HG03064 (cell line): ENCODE measurements around the gene DISC1.
"Not testable (repeated sequence)": the region's sequence is repeated elsewhere in the genome, so short reads cannot be mapped to it uniquely, and the experiment has no call there.

Experiments used
- ATAC-seq: cut with Tn5 transposase; IDR thresholded peaks from one replicate; pipeline ENCODE4 v1.9.1; 2021; ENCODE audit warnings: low read depth; ENCODE audit not compliant: unreplicated experiment

The DISC1 gene

DNA sequence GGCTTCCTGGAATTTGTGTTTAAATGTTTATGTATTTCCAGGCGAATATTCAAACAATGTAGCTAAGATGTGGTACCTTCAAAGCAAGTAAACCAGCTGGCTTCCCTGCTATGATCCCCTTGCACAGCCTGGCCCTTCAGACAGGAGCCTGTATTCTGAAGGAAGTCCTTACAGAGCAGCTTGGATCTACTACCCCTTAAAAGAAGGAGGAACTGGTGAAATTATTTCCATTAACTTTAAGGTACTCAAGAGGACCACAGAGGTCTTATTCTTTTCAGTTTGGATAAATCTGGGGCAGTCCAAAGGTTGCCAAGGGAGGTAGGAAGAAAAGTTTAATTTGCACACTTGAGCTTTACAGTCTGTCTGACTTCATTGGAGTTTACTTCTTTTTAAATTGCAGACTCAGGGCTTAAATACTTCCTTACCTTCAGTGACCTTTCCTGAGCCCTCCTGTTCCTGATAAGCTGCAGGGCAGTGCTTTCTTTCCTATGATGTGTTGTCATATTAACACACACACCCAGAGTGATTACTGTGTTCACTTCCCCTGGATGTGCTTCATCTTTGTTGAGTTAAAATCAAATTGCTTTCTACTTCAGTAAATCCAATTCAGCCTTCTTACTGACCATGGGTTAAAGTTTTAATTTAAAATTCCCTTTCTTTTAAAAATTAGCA, 40.5 kb downstream of the DISC1 start:
- no peak for ATAC-seq

DNA sequence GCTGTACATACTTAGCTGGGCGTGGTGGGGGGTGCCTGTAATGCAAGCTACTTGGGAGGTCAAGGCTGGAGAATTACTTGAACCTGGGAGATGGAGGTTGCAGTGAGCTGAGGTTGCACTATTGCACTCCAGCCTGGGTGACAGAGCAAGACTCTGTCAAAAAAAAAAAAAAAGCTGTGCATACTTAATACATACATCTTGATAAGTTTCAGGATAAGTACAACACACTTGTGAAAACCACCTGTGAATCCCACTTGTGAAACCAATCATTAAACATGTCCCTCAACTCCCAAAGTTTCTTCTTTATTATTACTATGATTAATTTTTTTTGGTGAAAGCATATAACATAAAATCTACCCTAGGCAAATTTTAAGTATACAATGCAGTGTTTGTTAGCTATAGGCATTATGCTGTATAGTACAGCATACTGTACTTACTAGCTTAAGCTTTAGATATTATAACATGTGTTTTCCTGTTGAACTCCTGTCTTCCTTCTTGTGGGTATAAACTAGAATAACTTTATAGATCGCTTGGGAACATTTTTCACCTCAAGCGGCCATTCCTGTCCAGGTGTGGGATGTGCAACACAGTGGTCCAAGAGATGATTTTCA, 41.4 kb downstream of the DISC1 start:
- ATAC-seq = no peak

DNA sequence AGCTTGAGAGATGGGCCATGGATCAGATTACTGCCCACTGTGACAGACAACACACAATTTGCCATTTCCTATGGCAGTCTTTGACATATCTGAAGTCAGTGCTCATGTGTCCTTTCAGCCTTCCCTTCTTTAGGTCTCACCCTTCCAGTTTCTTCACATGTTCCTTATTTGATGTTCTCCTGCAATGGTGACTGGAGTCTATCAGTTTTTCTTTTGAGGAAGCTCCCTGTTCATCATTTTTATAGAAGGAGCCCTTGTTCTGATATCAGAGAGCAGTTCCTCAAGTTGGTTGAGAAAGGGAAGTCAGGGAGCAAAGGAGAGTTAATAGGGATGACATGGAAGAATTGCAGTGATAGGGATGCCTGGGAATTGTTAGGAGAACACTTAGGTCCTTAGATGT, 42.2 kb downstream of the DISC1 start:
- no peak for ATAC-seq

DNA sequence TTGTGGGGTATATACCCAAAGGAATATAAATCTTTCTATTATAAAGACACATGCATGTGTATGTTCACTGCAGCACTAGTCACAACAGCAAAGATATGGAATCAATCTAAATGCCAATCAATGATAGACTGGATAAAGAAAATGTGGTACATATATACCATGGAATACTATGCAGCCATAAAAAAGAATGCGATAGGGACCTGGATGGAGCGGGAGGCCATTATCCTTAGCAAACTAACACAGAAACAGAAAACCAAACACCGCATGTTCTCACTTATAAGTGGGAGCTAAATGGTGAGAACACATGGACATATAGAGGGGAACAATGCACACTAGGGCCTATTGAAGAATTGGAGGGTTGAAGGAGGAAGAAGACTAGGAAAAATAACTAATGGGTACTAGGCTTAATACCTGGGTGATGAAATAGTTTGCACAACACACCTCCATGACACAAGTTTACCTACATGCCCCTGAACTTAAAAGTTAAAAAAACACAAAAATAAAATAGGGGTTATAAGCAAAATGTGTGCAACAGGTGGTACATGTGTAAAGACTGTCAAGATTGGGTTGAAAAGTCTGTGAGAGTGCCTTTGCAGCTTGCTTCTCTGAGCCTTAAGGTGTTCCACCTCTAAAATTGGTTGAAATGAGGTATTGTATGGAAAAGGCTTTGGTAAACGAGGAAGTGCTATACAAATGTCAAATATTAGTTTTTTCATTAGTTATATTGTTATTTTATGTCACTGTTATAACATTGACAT, 43.5 kb downstream of the DISC1 start:
- not testable (repeated sequence) for ATAC-seq

DNA sequence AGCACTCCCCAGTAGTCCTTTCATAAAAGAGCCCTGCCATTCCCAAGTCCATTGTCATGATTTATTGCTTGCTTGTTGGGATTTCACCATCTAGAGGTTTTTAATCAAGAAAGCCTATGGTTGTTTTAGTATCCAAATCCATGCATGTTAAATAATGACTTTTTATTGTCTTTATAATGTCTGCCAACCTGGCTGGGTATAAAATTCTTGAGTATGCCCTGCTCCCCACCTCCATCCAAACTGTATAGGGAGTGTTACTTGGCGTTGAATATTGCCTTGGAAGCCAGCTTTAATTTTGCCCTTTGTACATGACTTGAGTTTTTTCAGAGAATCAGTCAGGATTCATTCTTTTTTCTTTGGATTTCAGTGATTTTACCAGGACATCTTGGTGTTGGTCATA, 44.2 kb downstream of the DISC1 start:
- ATAC-seq = no peak

DNA sequence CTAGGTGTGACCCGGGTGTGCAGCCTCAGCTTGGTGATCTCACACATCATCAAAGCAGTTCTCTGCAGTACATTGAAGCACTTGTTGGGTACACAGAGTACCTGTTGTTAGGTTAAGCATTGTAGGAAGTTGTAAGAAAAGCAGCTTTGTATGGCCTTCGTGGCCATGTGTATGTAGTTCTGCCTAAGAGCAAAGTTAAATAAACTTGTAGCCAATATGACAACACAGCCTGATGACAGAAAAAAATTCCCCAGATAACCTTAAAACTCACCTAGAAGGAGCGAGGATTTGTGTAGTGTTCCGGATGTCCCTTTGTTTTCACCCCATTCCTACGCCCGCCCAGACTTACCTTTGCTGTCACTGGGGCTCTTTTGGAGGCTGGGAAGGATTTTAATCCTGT, 48.0 kb downstream of the DISC1 start:
- ATAC-seq = no peak

DNA sequence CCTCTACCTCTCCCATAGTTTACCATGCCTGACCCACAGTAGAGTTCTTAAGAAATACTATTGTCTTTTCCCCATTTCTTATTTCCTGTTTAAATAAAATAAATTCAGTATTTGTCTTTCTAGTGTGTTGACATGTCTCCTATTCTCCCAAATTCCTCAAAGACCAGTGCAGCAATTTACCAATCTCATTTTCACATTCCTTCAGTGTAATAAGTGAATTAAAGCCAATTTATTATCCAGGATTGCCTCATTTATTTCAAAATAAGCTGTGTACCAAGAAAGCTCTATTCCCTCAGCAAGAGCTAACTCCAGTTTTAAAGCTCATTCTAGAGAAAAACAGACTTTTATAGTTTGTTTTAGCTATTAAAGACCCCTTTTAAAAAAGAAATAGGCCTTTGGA, 49.9 kb downstream of the DISC1 start:
- no peak for ATAC-seq

DNA sequence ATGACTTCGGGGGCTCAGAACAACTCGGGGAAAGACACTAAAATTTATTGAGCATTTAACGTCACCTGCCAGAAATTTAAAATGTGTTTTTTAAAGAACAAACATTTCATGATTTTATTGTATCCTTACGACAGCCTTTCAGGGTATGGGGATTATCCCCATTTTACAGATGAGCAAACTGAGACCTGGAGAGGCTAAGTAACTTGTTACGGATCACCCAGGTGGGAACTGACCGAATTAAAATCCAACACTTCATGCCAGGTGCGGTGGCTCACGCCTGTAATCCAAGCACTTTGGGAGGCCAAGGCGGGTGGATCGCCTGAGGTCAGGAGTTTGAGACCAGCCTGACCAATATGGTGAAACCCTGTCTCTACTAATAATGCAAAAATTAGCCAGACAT, 50.9 kb downstream of the DISC1 start:
- no peak for ATAC-seq

DNA sequence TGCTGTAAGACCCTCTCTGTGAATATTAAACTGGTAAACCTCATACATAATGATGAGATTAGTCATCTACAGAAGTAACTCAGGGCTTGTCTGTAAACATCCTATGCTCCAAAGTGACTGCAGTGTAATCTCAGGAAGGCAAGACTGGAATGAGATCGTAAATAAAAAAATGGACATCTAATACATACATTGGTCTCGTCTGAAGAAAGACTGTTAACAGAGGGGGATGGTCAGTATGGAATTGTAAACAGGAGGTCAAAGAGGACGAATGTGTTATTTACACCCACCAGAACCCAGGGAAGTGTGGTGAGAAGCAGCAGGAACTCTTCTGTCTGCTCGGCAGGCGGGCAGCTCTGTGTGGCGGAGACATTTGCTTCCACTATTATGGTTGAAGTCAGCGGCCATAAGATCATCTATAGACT, 51.4 kb downstream of the DISC1 start:
- no peak for ATAC-seq

DNA sequence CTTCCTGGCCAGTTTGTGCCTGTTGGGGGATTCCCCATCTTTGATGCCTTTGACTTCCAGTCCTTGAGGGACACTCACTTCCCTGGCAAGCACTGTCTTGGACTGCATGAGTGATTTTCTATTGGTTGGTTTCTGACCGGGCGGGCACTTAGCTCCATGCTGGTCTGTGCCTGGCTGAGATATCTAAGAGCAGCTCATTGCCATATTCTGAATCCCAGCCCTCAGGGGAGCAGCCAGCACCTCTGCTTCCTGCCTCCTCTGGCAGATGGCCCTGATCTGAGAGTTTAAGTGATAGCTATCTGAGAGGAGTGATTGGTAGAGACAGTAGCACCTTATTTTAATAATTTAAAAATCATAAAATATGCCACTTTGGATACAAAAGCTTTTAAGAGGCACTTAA, 52.5 kb downstream of the DISC1 start:
- ATAC-seq = no peak

DNA sequence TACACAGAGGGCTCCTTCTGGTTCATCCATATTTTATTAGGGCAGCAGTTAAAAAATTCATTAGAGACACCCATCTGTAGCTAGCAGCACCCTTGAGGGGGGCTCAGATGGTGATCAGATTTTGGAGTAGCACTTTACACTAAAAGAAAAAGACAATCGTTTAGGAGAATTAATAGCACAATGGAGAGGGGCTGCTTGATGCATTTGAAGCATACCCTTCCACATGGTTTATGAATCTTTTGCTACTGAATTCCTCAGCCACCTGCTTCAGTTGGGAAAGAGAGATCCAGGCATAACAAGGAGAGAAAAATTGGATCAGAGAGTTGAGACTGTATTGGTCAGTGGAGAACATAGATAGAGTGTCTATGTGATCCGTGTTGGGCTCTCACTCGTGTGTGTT, 54.4 kb downstream of the DISC1 start:
- ATAC-seq = no peak

DNA sequence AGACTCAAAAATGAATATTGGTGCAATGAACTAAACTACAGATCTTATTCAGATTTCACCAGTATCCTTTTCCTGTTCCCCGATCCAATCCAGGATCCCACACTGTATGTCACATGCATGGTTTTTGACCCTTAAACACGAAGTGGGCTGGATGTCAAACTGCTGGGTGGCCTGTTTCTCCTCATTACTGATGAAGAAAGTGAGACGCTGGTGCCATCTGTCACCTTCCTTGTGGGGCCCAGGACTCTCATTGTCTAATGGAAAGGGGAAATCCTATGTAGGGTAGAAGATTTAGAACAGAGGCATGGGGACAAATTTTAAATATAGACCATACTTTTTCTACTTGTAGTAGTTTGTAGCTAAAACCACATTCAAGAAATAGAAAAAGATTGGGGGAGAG, 56.2 kb downstream of the DISC1 start:
- no peak for ATAC-seq

DNA sequence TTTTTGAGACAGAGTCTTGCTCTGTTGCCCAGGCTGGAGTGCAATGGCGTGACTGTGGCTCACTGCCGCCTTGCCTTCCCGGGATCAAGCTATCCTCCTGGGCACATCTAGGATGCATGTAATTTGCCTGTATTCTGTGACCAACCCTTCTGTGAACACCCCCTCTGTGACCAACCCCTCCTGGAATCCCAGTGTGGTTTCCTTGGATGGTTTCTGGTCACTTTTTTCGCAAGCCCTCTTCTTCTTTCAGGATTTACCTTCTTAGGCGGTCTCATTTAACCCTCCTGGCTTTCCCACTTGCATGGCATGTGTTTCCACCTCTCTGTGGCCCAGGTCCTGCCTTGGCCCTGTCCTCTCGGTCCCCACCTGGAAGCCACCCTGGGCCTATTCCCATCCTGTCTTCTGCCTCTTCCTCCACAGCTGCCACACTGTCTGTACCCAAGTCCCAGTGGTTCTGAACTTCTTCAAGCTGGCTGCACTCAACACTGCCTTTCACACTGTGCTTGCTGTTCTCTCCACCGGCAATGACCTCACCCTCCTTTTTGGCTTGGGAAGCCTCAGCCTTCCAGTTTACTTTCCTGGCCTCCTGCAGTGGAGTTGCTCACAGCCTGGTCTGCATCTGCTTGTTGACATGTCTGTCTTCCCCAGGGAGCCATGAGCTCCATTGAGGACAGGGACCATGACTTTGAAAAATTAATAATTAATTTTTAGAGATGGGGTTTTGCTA, 57.0 kb downstream of the DISC1 start:
- no peak for ATAC-seq

DNA sequence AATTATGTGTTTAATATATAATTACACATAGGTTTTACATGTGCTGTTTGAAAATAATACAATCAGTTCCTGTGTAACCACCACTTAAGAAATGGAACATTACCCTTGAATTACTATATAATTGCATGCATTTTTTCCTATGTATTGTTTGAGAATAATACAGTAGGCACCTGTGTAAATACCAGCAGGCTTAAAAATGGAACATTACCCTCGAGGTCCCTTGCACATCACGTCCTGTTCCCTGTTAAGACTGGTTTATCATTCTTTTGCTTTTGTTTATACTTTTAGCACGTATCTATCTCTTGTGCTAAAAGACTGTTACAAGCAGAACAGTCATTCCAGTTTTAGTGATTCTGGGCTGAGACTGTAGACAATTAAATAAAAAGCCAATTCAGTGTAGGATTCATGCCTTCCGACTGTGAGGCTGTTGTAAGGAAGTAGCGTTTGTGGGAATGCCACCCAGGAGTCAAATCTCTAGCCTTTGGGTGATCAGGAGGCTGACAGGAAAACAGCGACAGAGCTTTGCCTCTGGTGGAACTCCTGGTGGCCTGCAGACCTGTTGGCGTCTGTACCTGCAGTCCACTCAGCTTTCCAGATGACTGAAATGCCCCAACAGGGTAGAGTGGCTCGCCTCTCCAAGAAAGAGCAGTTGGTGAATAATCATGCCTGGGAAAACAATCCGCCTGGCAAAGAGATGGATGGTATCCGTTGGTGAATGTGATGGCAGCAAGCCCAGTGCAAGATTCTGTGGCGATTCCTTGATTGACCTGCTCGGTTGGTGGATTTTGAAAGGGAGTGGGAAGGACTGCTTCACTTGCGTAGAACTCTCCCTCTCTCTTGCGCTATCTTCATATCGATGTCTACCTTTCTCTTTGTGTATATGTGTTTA, 58.0 kb downstream of the DISC1 start:
- no peak for ATAC-seq

DNA sequence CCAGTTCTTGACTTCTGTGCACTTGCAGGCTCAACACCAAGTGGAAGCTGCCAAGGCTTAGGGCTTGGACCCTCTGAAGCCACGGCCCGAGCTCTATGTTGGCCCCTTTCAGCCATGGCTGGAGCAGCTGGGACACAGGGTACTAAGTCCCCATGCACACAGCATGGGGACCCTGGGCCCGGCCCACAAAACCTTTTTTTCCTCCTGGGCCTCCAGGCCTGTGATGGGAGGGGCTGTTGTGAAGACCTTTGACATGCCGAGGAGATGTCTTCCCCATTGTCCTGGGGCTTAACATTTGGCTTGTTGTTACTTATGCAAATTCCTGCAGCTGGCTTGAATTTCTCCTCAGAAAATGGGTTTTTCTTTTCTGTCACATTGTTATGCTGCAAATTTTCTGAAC, 59.8 kb downstream of the DISC1 start:
- no peak for ATAC-seq

DNA sequence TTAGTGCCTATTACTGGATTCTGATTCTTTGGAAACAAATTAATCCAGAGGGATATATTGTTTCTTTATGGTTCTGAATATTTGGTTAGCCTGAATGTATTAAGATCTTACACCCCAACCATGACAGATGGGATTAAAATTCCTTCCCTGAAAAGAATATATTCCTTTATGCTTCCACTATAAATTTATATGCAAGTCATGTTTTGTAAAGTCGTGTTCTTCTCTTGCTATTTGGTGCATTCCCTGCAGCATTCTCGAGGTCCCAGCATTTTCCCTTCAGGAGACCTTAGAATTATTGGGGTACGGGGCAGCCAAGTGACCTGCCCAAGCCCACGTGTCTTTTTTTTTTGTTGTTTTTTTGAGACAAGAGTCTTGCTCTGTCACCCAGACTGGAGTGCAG, 62.4 kb downstream of the DISC1 start:
- ATAC-seq = no peak

DNA sequence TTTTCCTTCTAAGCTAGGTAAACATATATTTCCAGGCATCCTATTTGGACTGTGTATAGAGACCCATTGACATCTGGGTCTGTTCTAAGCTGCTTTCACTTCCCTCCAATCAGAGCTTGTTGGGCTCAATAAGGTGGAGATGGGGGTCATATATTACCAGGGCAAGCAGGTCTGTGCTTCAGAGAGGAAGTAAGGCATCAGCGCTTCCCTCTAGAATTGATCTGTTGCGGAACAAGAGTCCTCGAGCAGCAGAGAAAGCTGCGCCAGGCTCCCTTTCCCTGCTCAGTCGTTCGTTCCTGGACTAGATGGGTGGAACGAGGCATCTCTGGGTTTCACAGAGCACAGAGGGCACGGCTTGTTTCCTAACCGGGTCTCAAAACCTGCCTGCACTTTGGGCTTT, 63.5 kb downstream of the DISC1 start:
- ATAC-seq = no peak

DNA sequence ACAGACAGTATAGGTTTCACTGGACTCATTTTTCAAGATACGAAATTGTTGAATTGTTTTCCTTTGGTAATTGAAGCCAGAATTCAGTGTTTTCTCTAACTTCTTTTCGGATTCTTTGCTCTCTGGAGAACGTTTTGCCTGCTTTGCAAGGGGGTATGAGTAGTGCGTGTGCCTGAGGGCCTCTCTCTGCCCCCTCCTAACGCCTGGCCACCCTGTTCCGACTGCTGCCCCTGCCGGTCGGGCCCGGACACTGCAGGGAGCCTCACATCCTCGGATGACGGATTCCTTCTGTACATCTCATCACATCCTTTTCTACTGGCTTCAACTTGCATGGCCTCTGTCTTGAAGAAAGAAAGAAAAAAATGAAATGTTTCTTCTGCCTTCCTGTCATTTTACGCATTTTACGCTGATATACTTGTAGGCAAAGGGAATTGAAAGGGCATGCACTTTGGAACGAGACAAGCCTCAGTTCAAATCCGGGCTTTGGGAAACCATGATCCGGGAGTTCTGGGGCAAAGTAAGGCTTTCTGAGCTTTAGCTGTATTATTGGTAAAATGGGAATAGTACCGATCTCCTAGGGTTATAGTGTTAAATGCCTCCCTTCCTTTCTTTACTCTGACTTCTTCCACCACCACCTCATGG, 65.1 kb downstream of the DISC1 start:
- ATAC-seq = no peak

DNA sequence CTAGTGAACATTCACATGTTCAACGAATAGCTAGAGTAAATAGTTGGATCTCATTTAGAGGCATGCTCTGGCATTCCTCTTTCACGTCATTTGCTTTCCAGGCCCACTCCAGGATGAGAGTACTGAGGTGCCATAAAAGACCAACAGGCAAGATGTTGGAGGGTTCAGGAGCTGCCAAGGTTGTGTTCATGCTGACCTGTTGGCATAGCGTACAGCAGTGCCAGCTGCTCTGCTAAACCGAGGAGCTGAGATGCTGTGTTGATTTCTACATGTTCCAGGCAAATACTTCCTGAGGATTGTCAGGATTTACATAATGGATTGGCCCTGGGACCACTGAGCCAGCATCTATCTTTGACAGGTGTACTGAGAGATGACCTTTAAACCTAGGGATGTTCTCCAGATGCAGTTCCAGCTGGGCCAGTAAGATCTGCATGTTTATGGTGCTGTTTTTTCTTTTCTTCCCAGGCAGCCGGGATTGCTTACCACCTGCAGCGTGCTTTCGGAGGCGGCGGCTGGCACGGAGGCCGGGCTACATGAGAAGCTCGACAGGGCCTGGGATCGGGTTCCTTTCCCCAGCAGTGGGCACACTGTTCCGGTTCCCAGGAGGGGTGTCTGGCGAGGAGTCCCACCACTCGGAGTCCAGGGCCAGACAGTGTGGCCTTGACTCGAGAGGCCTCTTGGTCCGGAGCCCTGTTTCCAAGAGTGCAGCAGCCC, 66.9 kb downstream of the DISC1 start:
- no peak for ATAC-seq
